HG02588 (cell line): ENCODE data around the gene PPARGC1A.
A peak's percentile ranks its signal among the peaks of the same experiment; 100 is the strongest.

Experiments used
- ATAC-seq: cut with Tn5 transposase; IDR thresholded peaks from one replicate; pipeline ENCODE4 v1.9.1; 2021; ENCODE audit warnings: mild to moderate bottlenecking, moderate library complexity; ENCODE audit not compliant: unreplicated experiment

The PPARGC1A gene, protein sequence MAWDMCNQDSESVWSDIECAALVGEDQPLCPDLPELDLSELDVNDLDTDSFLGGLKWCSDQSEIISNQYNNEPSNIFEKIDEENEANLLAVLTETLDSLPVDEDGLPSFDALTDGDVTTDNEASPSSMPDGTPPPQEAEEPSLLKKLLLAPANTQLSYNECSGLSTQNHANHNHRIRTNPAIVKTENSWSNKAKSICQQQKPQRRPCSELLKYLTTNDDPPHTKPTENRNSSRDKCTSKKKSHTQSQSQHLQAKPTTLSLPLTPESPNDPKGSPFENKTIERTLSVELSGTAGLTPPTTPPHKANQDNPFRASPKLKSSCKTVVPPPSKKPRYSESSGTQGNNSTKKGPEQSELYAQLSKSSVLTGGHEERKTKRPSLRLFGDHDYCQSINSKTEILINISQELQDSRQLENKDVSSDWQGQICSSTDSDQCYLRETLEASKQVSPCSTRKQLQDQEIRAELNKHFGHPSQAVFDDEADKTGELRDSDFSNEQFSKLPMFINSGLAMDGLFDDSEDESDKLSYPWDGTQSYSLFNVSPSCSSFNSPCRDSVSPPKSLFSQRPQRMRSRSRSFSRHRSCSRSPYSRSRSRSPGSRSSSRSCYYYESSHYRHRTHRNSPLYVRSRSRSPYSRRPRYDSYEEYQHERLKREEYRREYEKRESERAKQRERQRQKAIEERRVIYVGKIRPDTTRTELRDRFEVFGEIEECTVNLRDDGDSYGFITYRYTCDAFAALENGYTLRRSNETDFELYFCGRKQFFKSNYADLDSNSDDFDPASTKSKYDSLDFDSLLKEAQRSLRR

DNA sequence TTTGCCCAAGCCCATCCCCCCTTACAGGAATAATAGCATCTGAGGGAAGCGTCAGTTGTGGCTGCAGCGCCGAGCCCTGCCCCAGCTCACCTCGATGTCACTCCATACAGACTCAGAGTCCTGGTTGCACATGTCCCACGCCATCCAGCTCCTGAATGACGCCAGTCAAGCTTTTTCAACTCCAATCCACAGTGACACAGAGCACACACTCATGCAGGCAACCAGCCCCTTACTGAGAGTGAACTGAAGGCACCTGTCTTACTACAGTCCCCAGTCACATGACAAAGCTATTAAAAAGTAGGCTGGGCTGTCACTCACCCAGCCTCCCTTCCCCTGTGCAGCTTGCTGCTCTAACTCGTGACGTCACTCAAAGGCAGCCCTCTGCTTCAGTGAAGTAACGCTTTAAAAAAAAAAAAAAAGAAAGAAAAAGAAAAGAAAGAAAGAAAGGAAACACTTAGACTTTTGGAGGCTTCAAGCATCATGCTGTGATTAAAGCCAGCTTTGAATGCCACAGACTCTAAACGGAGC lies at the start of gene PPARGC1A:
TSS of gene PPARGC1A (minus strand) at position 234 of the 528 bp plus-strand sequence. CDS start at position 144, 90 bp downstream.
- peak; percentile 75 for ATAC-seq

DNA sequence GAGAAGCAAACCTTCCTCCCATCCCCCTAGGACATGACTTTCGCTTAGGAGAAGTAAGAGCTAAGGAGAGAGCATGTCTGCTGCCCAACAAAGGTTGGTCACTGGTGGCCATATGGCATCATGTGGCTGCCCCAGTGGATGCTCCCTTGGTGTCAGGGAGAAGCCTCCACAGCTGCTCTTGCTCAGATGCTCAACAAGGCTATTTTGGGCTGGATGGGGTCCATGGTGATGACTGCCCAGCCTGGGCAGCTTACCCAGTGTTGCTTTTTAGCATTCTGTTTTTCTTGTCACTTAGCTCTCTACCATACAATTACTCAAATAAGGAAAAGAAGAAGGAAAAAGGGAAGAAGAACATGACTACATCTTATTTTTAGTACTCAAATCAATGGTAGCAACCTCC lies 48.9 kb upstream of the PPARGC1A start:
- no peak for ATAC-seq

DNA sequence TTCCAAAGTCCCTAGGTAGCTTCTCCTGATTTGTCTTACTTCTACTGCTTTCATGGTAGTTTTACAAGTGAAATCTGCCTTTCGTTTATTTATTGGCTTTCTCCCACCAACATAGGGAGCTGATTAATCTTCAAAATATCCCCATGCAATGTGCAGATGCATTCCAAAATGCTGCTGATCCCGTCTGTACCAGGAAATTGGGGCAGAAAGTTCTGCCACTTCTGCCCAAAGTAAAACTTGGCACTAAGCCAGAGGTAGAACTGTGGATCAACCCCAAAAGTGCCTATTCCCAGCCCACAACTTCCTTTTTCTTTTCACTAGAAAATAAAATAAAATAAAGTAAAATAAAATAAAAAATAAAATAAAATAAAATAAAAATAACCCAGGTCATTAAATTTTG lies 47.3 kb upstream of the PPARGC1A start:
- no peak for ATAC-seq

DNA sequence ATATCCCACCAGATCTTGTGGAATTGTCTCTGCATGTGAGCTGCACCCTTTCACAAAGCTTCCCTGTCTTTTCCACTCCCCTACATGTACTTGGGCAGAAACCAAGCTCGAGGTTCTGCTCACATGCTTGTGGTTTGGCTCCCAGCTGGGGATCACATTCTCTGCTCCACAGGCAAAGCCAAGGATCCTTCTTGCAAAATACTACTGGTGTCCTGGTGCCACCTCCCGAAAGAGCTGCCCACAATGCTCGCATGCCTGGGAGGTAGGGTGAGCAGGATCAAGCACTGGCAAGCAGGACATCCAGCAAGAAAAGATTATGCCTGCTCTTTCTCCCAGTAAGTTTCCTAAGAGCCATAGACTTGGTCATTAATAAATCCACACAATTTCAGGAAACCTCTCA lies 45.1 kb upstream of the PPARGC1A start:
- ATAC-seq, result no peak

DNA sequence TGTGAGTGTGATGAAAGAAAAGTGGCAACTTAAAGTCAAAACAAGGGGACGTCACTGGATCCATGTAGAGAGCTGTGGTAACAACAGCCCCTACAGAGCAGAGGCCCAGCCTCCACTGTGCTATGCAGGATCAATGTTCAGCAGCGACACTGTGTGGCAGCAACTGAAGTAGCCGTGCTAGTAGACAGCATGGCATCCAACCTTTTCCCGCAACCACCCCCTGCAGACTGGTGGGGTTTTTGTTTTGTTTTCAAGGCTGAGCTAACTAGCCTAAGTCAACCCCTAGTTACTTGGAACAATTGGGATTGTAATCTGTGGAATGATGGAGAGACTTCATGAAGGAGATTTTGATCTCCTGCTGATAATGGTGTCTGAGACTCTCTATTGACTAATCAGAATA lies 44.4 kb upstream of the PPARGC1A start:
- no peak for ATAC-seq

DNA sequence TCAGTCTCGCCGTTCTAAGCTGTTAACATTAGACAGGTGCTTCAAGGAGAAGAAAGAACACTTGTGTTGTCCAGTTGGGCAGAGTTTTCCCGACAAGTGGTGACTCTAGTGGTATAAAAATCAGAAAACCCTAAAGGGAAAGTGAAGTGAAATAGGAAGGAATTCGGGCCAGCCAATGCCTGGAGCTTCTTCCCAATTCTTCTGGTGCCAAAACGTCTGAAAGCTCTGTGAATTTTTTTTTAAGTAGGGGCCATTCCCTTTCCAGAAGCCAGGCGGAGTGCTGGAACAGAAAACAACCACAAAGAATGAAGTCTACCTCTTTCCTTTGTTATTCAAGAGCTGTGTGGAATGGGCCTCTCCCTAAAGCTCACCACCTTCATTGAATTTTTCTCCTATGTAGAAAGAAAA lies 43.1 kb upstream of the PPARGC1A start:
- no peak for ATAC-seq

DNA sequence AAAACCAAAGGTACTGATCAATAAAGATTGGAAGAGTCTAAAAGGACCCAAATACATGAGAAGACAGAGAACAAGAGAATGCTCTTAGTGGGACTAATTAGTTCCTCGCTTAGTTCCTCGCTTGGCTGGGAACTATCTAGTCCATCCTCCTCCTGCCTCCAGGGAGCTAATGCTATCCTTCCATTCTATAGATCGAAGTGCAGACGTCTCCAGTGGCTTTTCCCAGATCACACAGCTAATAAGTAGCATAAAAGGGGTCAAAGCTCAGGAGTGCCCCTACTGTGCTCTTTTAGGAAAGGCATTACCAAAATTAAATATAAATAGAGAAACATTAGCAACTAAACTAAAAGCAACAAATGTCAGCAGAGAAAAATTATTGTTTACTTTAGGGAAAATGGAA lies 42.3 kb upstream of the PPARGC1A start:
- ATAC-seq, result no peak

DNA sequence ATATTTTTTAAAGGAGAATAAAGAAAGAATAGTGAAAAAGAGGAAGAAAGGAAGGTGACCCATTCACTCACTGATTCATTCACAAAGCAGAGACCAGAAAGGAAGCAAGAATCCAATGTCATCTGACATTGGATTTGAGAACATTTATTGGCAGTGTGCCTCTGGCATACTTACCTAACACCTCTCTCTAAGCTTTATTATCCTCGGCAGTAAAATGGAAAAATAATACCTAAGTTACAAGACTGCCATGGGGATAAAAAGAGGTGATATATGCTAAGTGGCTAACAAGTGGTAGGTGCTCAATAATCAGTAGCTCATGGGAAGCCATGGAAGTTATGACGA lies 41.6 kb upstream of the PPARGC1A start:
- ATAC-seq, result no peak

DNA sequence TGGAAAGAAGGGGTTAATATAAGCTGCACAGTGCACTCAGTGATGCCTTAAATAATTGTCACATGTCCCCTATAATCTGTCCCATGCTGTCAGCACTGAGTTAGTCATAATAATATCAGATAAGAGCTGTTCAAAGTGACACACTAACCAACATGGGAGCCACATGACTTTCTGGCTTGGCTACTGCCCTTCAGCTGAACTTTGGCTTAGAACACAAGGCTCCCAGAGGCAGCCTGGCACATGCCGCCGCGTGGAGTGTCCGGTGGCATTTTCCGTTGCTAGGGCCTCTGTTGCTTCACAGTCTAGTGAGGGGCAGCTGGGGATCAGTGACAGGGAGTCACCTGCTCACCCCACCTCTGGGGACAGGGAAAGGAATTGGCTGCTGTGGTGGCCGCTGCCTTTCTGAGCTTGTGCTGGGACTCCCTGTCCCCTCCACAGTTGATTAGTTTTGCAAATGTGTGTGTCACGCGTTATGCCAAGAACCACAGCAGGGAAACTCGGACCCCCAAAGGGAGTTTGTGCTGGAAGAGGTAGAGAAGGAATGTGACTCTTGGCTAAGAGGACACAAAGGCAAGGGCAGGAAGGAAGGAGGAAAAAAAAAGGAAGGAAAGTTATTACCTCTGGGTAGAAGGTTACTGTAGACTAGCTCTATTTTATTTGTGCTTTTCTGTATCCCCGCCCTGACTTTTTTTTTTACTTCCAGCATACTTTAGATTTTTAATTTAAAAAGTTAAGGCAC lies 41.1 kb upstream of the PPARGC1A start:
- no peak for ATAC-seq

DNA sequence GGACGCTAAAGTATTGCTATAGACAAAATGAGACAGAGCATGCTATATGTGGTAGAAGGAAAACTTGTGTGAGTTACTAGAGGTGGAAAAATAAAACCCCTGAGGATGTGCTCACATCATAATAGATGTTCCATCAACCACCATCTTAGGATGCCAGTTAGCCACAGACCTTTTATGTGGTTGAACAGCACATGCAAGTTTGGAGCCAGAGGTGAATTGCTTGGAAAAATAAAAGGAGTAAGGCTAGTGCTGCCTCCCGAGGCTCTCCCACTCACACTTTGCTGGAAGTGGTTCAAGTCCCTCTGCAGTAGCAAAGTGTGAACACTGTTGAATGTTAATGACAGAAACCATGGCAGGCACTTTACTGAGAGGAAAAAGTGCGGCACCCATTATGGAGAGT lies 39.4 kb upstream of the PPARGC1A start:
- ATAC-seq, result no peak

DNA sequence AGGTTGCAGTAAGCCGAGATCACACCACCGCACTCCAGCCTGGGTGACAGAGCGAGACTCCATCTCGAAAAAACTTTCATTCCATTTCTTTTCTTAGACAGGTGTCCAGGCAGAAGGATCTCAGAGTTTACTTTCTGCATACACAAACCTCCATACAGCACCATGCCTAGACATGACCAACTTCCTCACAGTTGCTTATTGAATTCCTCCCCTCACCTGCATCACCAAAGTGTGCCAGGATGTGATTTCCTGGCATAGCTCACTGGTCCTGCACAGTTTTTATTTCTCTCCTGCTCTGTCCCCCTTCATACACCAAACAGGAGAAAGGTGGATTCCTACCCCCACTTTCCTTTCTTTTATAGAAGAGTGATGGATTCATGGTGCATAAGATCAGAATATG lies 34.7 kb upstream of the PPARGC1A start:
- ATAC-seq, result no peak

DNA sequence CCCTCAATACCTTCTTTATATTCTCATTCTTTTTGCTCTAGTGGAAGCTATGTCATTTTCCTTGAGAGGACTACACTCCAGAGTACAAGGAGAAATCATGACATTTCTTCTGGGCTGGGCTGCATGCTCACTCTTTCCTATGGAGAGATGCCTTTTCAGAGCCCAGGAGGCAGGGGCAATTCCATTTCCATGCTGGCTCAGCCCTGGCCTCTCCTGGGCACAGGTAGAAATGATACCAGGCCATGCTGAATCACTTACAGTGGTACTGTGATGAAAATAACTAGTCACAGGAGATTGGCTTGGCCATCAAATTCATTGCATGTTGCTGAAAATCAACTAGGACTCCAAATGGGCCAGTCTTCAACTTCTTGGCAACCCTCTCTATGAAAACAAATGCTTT lies 34.0 kb upstream of the PPARGC1A start:
- ATAC-seq, result no peak

DNA sequence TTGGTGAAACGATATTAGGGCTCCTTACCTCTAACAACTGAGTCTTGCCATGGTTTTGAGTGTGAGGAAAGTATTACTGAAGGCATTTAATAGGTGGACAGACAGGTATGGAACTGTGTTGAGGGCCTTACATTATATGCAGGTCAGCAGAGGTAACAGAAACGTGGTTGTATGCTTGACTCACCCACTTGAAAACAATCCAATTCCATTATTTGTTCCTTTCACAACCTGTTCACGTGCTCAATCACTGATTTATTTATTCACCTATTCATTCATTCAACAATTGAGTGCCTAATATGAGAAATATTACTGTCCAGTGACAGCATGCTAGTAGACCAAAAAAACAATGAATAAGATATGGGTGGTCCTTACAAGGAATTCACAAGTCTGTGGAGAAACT lies 33.3 kb upstream of the PPARGC1A start:
- ATAC-seq, result no peak

DNA sequence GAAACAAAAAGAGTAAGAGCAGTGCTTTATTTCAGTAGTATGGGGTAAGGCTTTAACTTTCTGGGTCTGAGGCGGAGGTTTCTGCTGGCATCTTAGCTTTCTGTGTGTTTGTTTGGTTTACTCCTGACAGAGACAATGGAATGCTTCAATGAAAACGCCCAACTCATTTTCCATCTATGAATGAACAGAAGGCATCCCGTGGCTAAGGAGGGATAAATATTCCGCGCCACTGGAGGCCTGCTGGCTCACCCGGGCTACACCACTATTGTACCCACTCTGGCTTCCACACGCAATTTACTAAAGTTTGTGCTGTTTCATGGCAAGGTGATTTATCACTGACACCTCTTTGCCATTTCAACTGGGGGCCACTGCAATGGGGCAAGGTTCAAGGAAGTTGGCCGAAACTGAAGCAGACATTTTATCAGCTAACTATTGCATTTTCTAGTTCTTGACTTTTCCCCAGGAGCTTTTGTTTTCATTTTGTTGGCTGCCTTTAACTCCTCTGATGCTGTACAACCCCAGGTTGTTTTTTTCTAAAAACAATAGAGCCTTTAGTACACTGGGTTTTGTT lies 32.8 kb upstream of the PPARGC1A start:
- no peak for ATAC-seq

DNA sequence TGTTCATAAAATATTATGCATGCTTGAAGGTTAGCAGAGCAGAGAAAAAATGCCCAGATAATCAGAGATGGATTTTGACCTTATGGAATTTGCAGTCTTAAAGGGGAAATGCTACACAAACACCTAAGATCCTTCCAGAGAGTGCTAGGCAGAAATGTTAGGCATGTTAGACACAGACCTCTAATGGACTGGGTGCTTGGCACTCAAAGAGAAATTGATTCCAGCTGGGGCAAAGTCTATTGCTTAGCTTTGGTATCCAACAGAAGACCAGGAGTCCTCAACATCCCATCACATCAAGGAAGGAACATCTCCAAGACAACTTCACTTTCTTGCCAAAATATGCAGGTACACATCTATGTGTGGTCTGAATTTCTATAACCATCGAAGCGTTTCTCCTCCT lies 32.2 kb upstream of the PPARGC1A start:
- no peak for ATAC-seq

DNA sequence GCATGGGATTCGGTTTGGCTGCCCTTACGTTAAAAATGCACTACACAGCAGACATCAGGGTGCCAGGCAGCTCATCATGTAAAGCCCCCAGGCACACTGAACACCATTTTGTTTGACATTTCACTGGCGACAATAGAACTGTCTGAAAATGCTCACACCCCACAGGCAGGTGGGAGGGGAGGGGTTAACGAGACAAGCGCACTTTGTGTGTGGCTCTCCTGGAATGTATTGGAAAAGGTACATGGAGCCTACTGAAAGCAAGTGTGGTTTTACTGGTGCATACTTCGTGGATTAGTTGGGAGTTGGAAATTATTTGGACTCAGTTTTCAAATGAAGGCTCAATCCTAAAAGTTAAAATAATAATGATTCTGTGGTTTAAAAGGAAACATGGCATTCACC lies 31.6 kb upstream of the PPARGC1A start:
- ATAC-seq, result no peak

DNA sequence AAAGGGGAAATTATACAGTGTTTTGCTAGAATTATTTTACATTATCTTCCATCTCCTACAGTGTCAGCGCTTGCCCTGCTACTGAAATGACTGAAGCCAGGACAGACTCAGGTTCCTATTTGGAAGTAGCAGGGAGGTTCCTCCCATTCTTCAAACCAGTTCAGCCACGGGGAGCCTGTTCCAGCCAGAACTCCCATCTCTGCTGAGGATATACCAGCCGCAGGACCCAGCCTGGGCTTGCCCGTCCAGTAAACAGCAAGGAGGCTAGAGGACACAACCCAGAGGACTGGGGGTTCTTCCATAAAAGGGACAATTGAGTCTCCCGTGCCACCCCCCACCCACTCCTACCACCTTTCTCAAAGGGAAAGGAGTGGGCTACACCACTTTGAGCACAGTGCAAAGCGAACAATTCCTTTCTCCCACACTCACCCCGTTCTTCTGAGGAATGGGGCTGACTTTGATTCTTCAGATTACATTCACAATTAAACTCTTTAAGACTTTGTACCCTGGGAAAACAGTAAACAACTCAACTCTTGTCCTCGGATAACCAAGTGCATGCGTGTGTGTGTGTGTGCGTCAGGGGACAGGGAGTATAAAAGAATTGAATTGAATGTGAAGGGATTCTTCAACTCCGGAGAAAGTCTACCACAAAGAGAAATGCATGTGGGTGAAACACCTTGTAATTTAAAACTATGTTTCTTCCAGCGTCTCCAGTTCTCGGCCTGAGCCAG lies 31.0 kb upstream of the PPARGC1A start:
- ATAC-seq, result no peak

DNA sequence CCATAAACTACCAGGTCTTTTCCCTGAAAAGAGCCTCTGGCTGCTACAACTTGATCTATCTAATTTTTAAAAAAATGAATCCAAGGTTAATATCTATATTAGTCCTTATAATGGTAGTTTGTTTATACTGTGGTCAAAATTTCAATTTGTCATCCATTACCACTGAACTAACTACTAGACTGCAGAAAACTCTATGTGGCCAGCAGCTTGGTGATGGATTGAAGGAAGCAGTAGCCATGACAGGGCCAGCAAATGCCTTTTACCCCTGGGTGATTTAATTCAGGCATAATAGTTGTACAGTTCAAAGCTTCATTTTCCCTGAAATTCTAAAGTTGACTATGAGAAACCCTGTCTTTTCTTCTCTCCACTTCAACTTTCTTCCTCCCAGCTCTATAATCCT lies 30.4 kb upstream of the PPARGC1A start:
- no peak for ATAC-seq

DNA sequence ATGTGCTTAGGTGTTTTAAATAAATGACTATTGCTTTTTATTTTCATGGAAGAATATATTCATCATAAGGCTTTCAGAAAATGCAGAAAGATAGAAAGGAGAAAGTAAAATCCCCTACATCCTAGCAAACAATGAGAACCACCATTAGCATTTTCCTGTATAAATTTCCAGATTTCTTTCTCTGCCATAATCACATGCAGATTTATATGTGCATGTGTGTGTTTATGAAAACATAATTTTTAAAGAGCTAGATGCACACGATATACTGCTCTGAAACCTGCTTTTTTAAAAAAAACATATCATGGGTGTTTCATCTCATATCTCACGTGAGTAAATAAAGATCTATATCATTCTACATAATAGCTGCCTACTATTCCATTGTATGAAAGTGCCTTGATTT lies 26.4 kb upstream of the PPARGC1A start:
- no peak for ATAC-seq

DNA sequence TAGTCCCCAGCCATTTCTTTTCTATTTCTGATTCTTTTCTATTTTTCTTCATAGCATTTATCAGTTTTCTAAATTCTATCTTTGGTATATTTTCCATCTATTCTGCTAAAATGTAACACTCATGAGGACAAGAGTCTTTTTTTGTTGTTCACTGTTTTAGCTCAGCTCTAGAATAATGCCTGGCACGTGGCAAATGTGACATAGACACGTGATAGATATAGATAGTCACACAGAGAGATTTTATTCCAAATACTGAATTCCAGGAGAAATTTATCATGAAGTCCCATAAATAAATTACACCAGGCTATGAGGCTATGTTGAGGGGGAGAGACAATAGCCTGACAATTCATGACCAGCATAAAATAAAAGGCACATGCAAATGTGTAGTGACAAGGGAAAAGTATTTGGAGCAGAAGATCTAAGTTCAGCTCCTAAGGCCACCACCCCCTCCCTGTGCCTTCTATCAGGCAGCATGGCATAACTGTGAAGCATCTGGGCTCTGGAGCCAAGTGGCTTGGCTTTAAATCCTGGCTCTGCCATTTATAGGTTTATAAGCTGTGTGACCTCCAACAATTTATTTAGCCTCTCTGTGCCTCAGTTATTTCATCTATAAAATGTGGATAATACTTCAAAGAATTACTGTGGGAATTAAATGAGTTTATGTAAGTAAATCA lies 25.7 kb upstream of the PPARGC1A start:
- ATAC-seq, result no peak
